ENCODE results near the gene LATS2.

Gene LATS2

GRCh38 chr13:21020176-21020575 is 41.2 kb downstream of the LATS2 start:
- no peaks in the 10 kb centered on the region for H3K9me3 ChIP-seq (ENCODE audit: insufficient read depth, low read length)
- H3K4me3 ChIP-seq (ENCODE audit: low read length): no peak overlapping the region
- no peaks in the 10 kb centered on the region for H3K36me3 ChIP-seq (replicated peaks; ENCODE audit: low read depth, low read length)
- no peaks in the 10 kb centered on the region for H3K4me1 ChIP-seq (ENCODE audit: low read length)
- no peaks in the 10 kb centered on the region for H3K79me2 ChIP-seq (ENCODE audit: low read length)
- TF ChIP-seq CTCF (IDR thresholded peaks at IDR 0.05; ENCODE audit: low read depth, low read length) (no peak), EZH2phosphoT487 (IDR thresholded peaks at IDR 0.05; ENCODE audit: low read depth) (no peak)
- no peak overlapping the region for H2AFZ ChIP-seq (ENCODE audit: low read depth, low read length)
- no peaks in the 10 kb centered on the region for H4K20me1 ChIP-seq (ENCODE audit: insufficient read depth, low read length)
- no peak overlapping the region for H3K4me2 ChIP-seq (ENCODE audit: low read length)
- no peak overlapping the region for H3K9ac ChIP-seq (ENCODE audit: low read length)
- H3K27ac ChIP-seq (ENCODE audit: low read length): no peak overlapping the region
- H3K27me3 ChIP-seq (ENCODE audit: low read depth, low read length): no peaks in the 10 kb centered on the region

GRCh38 chr13:21018220-21018619 is 43.2 kb downstream of the LATS2 start:
- Histone ChIP-seq H3K36me3 (replicated peaks; ENCODE audit: low read depth, low read length) (no peaks in the 10 kb centered on the region), H3K9me3 (ENCODE audit: insufficient read depth, low read length) (no peaks in the 10 kb centered on the region), H2AFZ (ENCODE audit: low read depth, low read length) (no peak overlapping the region), H3K9ac (ENCODE audit: low read length) (no peak overlapping the region), H3K4me3 (ENCODE audit: low read length) (no peak overlapping the region), H3K27me3 (ENCODE audit: low read depth, low read length) (no peaks in the 10 kb centered on the region), H3K4me1 (ENCODE audit: low read length) (no peaks in the 10 kb centered on the region), H3K4me2 (ENCODE audit: low read length) (no peak overlapping the region), H3K27ac (ENCODE audit: low read length) (no peak overlapping the region), H3K79me2 (ENCODE audit: low read length) (no peaks in the 10 kb centered on the region), H4K20me1 (ENCODE audit: insufficient read depth, low read length) (no peaks in the 10 kb centered on the region)
- TF ChIP-seq EZH2phosphoT487 (IDR thresholded peaks at IDR 0.05; ENCODE audit: low read depth): no peak
- no peak for TF ChIP-seq CTCF (IDR thresholded peaks at IDR 0.05; ENCODE audit: low read depth, low read length)

GRCh38 chr13:21016487-21016886 is 44.9 kb downstream of the LATS2 start:
- H3K4me3 ChIP-seq (ENCODE audit: low read length): no peak overlapping the region
- no peaks in the 10 kb centered on the region for H3K9me3 ChIP-seq (ENCODE audit: insufficient read depth, low read length)
- no peak overlapping the region for H2AFZ ChIP-seq (ENCODE audit: low read depth, low read length)
- no peaks in the 10 kb centered on the region for H3K36me3 ChIP-seq (replicated peaks; ENCODE audit: low read depth, low read length)
- no peak for TF ChIP-seq EZH2phosphoT487 (IDR thresholded peaks at IDR 0.05; ENCODE audit: low read depth)
- H3K9ac ChIP-seq (ENCODE audit: low read length): no peak overlapping the region
- no peaks in the 10 kb centered on the region for H3K27me3 ChIP-seq (ENCODE audit: low read depth, low read length)
- H3K4me1 ChIP-seq (ENCODE audit: low read length): no peaks in the 10 kb centered on the region
- no peaks in the 10 kb centered on the region for H4K20me1 ChIP-seq (ENCODE audit: insufficient read depth, low read length)
- no peaks in the 10 kb centered on the region for H3K79me2 ChIP-seq (ENCODE audit: low read length)
- no peak overlapping the region for H3K27ac ChIP-seq (ENCODE audit: low read length)
- no peak overlapping the region for H3K4me2 ChIP-seq (ENCODE audit: low read length)

- no peak overlapping the region for H2AFZ ChIP-seq (ENCODE audit: low read depth, low read length)
- no peaks in the 10 kb centered on the region for H3K27me3 ChIP-seq (ENCODE audit: low read depth, low read length)
- H4K20me1 ChIP-seq (ENCODE audit: insufficient read depth, low read length): no peaks in the 10 kb centered on the region
- no peak overlapping the region for H3K27ac ChIP-seq (ENCODE audit: low read length)
- no peak for TF ChIP-seq CTCF (IDR thresholded peaks at IDR 0.05; ENCODE audit: low read depth, low read length)
- no peak for TF ChIP-seq EZH2phosphoT487 (IDR thresholded peaks at IDR 0.05; ENCODE audit: low read depth)
- H3K4me3 ChIP-seq (ENCODE audit: low read length): no peak overlapping the region
- H3K4me2 ChIP-seq (ENCODE audit: low read length): no peak overlapping the region
- H3K36me3 ChIP-seq (replicated peaks; ENCODE audit: low read depth, low read length): no peaks in the 10 kb centered on the region
- H3K9me3 ChIP-seq (ENCODE audit: insufficient read depth, low read length): no peaks in the 10 kb centered on the region
- H3K9ac ChIP-seq (ENCODE audit: low read length): no peak overlapping the region
- H3K79me2 ChIP-seq (ENCODE audit: low read length): no peaks in the 10 kb centered on the region
- H3K4me1 ChIP-seq (ENCODE audit: low read length): no peaks in the 10 kb centered on the region
Measured at GRCh38 chr13:21015284-21015683, 46.1 kb downstream of the LATS2 start.
